Measurements from ENCODE around the gene FZR1. TPM values are rescaled to one million over a fixed set of nuclear protein-coding genes. Genes with fewer than 3 reads are reported as not detected.
"Not testable (repeated sequence)": the region's sequence is repeated elsewhere in the genome, so short reads cannot be mapped to it uniquely, and the experiment has no call there.

FZR1 gene
- total RNA-seq, 1 donor from 2014 or later: 19.4 TPM

GRCh38 chr19:3550947-3551791 lies 45.1 kb downstream of the FZR1 start:
- DNase-seq (ENCODE audit: missing footprints) (no peak), ATAC-seq (no peak)
- intact Hi-C loops (cut with DNase I): no loop called here

- ATAC-seq (no peak), DNase-seq (ENCODE audit: missing footprints) (no peak)
- intact Hi-C loops (cut with DNase I): no loop called here
Observed at GRCh38 chr19:3551792-3552095, 45.6 kb downstream of the FZR1 start.

DNA sequence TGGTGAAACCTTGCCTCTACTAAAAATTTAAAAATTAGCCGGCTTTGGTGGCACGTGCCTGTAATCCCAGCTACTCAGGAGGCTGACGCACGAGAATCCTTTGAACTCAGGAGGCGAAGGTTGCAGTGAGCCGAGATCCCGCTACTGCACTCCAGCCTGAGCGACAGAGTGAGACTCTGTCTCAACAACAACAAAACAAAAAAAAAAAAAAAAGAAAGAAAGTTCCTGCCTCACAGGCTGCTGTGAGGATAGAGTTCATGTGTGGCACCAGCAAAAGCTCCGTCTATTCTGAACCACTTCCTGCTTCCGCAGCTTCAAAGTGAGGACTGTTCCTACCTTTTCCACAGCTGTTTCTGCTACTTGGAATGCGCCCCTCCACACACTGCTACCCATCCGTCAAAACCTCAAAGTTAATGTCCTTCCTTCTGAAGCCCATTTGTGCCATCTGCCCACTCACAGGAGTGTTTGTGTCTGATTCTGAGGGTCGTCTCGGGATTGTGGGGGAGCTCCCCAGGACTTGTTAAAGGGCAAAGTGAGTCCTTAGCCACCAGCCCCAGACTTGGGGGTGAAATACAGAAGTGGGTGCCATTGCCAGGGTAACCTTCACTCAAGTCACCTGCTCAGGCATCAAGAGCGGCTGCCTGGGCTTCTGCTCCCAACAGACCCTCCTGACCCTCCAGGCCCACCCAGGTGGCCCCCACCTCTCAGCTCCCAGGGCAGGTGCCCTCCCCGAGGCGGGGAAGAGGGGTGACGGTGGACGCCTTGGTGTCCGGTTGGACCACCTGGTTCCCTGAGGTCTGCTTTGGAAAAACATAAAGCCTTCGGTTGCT lies 48.4 kb downstream of the FZR1 start:
- no peak for ATAC-seq
- intact Hi-C loops (cut with DNase I): no loop called here
- DNase-seq (ENCODE audit: missing footprints): no peak

DNA sequence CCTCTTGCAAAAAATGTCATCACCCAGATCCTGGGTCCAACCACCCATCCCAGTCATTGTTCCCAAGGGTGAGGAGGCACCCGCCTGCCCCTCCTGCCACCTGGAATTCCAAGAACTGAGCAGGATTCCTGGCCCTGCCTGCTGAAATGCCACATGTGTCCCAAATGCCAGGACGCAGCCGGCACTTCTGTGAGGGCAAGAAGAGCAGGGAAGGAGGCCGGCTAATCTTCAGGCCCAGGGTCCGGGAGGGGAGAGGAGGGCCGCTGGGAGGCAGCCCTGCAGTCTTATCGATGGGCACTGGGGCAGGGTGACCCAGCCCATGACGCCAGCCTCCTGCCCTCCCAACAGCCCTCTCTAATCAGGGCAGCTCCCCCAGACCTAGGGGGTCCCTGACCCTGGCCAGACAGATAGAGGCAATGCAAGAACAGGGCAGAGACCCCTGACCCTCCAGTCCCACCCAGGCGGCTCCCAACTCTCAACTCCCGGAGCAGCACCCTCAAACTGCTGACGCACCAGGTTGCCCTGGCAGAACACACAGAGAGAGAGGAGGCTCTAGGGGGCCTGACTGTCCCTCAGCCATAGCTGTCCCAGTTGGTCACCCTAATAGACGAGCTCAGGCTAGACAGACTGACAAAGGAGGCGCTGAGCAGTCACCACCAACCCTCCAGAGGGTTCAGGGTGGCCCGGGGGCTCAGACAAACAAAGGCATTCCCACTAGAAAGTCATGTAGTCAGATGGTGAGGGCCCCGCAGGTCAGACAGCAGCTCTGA lies 49.7 kb downstream of the FZR1 start:
- ATAC-seq: no peak
- intact Hi-C loops (cut with DNase I): loop anchor here (2.0 kb wide), 1 partner anchor 17 kb away; the partner anchor contains the start of gene HMG20B
- no peak for DNase-seq (ENCODE audit: missing footprints)

- intact Hi-C loops (cut with DNase I): loop anchor here (2.0 kb wide), 1 partner anchor 16 kb away; the partner anchor contains the start of gene HMG20B
Observed at GRCh38 chr19:3556423-3556977, 50.4 kb downstream of the FZR1 start.

DNA sequence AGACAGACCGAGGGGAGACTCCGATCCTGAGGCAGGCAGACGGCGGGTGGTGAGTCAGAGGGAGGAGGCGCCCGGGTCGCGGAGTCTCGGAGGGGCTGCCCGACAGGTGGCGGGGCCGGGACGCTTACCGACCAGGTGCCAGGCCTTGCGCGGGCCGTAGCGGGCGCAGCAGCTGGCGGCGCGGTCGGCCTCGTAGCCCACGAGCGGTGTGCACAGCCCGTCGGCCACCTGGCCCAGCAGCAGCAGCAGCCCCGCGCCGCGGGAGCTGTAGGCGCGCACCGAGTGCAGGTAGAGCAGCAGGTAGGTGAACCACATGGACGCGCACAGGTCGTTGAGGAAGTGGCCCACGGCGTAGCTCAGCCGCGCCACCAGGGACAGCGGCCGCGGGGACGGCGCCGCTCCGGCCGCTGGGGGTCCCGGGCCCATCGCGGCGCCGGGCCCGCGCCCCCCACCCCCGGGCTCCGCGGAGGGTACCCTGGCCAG lies 50.9 kb downstream of the FZR1 start:
- no peak for ATAC-seq
- no peak for DNase-seq (ENCODE audit: missing footprints)
- intact Hi-C loops (cut with DNase I): loop anchor here (2.0 kb wide), 1 partner anchor 16 kb away; the partner anchor contains the start of gene HMG20B

More at GRCh38 chr19:3556423-3556977, 50.4 kb downstream of the FZR1 start:
- DNase-seq (ENCODE audit: missing footprints) (no peak), ATAC-seq (no peak)

- DNase-seq (ENCODE audit: missing footprints) (peak; percentile 97), ATAC-seq (peak; percentile 98)
- intact Hi-C loops (cut with DNase I): loop anchor here (2.0 kb wide), 1 partner anchor 15 kb away; the partner anchor contains the start of gene HMG20B
Observed at GRCh38 chr19:3557461-3558248, 51.5 kb downstream of the FZR1 start, which contains the start of gene MFSD12. Gene MFSD12 (minus strand): TSS chr19:3557586. CDS start chr19:3557403, 183 bp downstream.

DNA sequence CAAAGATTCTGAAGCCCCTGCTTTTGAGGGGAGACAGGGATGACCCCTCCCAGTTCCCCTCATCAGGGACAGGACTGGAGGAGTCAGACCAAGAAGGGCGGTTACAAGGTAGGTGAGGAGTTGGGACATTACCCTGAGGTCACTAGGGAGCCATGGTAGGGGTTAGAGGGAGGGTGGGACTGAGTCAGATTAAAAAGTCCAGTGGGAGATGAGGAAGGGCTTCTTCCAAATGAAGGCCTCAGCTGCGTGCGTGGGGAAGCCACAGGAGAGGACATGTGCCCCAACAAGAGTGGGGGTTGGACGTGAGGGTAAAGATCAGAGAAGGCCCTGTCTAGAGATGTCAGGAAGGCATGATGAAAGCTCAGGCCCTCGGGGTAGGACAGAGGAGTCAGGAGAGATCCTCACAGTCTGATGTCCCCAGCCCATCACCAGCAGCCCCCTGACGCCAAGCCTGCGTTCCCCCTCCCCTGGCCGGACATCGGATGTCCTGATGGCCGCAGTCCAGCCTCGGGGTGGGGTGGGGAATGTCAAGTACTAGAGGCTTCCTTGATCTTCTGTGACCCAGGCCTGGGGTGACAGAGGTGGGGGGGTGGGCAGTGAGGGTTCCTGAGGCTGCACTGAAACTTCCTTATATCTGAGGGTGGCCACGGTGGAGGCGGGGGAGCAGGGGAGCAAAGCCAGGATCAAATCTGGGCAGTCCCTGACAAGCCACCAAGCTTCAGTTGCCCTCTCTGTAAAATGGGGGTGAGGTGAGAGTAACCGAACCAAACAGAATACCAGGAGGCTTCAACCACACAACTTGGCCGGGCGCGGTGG lies 57.8 kb downstream of the FZR1 start:
- intact Hi-C loops (cut with DNase I): no loop called here
- DNase-seq (ENCODE audit: missing footprints) (no peak), ATAC-seq (no peak)

GRCh38 chr19:3565139-3565538 lies 59.0 kb downstream of the FZR1 start:
- ATAC-seq (no peak), DNase-seq (ENCODE audit: missing footprints) (no peak)
- intact Hi-C loops (cut with DNase I): no loop called here

GRCh38 chr19:3570042-3570441 lies 63.9 kb downstream of the FZR1 start:
- ATAC-seq; DNase-seq (ENCODE audit: missing footprints); intact Hi-C loops (cut with DNase I): not testable (repeated sequence)

- intact Hi-C loops (cut with DNase I): no loop called here
- ATAC-seq (no peak), DNase-seq (ENCODE audit: missing footprints) (no peak)
Observed at GRCh38 chr19:3570606-3571011, 64.5 kb downstream of the FZR1 start.

DNA sequence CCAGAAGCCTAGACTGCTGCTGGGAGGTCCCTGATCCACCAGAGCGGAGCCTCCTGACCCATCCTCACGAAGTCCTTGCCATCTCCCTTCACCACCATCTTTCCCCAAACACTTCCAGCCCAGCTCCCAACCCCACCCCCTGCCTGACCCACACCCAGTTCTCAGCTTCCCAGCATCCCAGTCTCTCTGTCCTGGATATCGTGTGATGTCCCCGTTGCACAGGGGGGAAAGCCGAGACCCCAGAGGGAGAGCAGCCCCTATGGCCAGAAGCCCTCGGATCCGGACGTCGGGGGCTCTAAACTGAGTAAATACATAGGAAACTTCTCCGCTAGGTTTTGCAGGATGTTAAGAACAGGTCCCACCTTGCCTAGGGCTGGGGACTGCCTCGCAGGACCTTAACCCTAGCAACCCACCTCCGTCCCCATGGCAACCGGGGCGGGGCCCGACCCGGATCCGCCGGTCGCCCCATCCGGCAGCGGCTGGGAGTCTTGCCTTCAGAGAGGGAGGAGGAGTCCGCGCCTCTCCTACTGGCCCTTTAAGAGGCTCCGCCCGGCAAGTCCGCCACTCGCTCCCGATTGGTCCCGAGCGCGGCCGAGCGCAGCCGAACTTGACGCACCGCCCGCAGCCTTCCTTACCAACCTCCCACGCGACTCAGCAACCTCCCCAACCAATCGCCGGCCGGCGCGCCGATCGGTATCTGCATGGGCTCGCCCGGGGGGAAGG lies 66.2 kb downstream of the FZR1 start:
- intact Hi-C loops (cut with DNase I): loop anchor here (2.0 kb wide), 2 partner anchors 15 to 65 kb away; partner anchors contain the start of genes FZR1 and MFSD12
- peak; percentile 100 for DNase-seq (ENCODE audit: missing footprints)
- ATAC-seq: peak; percentile 98

DNA sequence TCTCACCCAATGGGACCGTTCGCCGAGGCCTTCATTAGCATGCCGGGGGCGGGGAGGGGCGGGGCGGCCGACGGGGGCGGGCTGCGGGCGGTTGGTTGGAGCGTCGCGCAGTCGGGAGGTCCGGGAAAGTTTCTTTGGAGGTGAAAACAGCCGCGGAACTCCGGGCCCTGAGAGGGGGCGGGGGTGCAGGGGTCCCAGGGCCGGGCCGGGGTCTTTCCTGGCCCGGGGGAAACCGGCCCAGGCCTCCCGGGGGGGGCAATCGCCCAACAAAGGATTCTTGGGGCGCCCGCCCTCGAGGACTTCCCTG lies 66.7 kb downstream of the FZR1 start, which contains the start of gene HMG20B:
Gene HMG20B (plus strand): TSS at position 90 of the 307 bp plus-strand sequence. CDS start 366 bp downstream, outside the sequence.
- no peak for DNase-seq (ENCODE audit: missing footprints)
- intact Hi-C loops (cut with DNase I): loop anchor here (2.0 kb wide), 2 partner anchors 16 to 66 kb away; partner anchors contain the start of genes FZR1 and MFSD12
- ATAC-seq: no peak

DNA sequence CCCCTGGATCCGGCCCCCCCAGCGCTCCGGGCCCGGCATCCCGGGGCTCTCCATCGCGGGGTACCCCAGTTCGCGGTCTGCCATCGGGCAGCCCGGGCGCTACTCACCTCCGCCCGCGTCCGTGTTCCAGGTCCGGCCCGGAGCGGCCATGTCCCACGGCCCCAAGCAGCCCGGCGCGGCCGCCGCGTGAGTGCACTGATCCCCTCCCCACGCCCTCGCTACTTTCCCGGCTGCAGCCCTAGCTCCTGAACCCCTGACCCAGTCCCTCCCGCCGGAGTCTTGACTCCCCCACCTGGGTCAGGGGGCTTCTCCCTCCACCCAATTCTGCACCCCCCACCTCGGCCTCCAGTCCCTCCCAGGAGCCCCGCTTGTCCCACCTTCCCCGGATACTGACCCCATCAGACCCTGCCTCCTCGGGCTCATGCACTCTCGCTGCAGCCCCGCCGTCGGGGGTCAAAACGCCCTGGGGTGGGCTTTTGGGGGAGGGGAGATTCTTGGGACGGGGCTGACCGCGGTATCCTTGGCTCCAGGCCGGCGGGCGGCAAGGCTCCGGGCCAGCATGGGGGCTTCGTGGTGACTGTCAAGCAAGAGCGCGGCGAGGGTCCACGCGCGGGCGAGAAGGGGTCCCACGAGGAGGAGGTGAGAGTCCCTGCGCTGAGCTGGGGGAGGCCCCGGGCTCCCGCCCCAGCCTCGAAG lies 67.2 kb downstream of the FZR1 start:
- intact Hi-C loops (cut with DNase I): loop anchor here (2.0 kb wide), 2 partner anchors 17 to 67 kb away; partner anchors contain the start of genes FZR1 and MFSD12
- DNase-seq (ENCODE audit: missing footprints) (peak; percentile 76), ATAC-seq (peak; percentile 5)

Measured in Right ventricle myocardium inferior (tissue), 1 donor.